ENCODE results near the gene MARVELD1.

Gene MARVELD1

DNA sequence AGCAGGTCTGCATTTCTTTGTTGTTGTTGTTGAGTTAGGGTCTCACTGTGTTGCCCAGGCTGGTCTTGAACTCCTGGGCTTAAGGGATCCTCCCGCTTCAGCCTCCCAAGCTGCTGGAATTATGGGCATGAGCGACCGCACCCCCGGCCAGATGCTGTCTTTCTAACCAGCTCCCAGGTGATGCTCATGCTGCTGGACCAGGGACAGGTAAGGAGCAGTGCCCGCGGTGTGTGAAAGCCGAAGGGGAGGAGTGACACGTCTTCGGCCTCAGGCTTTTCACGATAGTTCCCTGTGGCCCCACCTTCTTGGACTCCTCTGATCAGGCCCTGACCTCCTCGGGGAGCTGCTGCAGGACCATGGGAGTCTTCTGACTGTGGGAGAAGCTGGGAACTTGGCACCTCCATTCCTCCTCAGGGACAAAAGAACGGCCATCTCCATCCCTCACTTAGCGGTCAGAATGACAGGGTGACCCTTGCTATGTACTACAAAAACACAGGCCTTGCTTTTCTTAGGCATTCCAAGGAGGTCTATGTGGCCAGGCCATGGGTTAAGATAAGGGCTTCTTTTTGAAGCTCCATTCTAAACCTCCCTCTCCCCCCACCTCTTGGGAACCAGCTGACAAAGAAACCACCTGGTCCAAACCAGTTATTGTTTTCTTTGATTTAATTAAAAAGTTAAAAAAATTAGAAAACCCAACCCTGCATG, 52.7 kb downstream of the MARVELD1 start:
- H3K27me3 ChIP-seq (replicated peaks; ENCODE audit: control insufficient read depth, insufficient read depth, low read length) = no peaks in the 10 kb centered on the region; the same call in 1 of the 2 replicates
- TF ChIP-seq, protein P1, sequence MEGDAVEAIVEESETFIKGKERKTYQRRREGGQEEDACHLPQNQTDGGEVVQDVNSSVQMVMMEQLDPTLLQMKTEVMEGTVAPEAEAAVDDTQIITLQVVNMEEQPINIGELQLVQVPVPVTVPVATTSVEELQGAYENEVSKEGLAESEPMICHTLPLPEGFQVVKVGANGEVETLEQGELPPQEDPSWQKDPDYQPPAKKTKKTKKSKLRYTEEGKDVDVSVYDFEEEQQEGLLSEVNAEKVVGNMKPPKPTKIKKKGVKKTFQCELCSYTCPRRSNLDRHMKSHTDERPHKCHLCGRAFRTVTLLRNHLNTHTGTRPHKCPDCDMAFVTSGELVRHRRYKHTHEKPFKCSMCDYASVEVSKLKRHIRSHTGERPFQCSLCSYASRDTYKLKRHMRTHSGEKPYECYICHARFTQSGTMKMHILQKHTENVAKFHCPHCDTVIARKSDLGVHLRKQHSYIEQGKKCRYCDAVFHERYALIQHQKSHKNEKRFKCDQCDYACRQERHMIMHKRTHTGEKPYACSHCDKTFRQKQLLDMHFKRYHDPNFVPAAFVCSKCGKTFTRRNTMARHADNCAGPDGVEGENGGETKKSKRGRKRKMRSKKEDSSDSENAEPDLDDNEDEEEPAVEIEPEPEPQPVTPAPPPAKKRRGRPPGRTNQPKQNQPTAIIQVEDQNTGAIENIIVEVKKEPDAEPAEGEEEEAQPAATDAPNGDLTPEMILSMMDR (IDR thresholded peaks at IDR 0.05; ENCODE audit: insufficient read depth, low read length, poor library complexity, severe bottlenecking) = no peak
- DNase-seq (ENCODE audit: extremely low read depth, insufficient read length) = no peak
- peaks cover 7% of the 10 kb centered on the region for H3K36me3 ChIP-seq (ENCODE audit: control insufficient read depth, insufficient read depth, low read length)
- no peak overlapping the region for H3K4me3 ChIP-seq (replicated peaks; ENCODE audit: low read depth, low read length)

DNA sequence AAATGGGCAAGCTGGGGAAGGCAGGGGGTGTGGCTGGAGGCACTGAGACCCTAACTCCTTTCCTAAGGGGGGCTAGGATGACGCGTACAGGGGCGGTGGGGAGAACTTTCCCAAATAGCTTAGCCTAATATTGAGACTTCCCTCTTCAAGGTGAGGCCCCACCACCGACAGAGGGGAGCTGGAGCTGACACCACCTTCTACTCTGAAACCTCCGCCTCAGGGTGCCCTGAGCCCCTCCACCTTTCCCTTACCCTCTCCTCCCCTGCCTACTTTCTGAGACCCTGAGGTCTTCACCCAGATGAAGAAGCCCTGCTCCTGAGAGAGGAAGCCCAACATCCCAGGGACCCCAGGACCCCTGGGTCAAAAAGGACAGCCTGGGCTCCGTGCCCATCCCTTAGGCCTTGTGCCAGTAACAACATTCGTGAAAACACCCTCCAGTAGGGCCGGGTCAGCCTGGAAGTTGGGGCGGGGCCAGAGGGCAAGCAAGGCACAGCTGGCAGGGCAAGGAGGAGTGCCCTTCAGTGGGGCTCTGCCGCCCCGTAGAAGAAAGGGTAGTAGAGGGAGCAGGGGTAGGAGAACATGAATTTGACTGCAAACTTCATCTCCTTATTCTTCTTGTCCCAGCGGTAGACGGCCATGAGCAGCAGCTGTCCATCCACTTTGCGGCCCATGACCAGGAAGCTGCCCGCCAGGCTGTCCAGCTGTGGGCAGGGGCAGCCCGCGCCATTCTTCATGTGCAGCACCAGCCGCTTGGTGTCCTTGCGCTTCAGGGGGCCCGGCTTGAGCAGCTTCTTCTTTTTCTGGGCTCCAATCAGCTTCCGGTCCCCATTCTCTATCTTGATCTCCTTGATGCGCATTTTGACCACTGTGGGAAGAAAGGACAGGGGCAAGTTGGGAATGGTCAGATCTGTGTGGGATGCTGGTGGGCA, 53.7 kb downstream of the MARVELD1 start:
- Histone ChIP-seq H3K27me3 (replicated peaks; ENCODE audit: control insufficient read depth, insufficient read depth, low read length) (no peaks in the 10 kb centered on the region; the same call in 1 of the 2 replicates), H3K36me3 (ENCODE audit: control insufficient read depth, insufficient read depth, low read length) (peaks cover 6% of the 10 kb centered on the region), H3K4me3 (replicated peaks; ENCODE audit: low read depth, low read length) (no peak overlapping the region)
- DNase-seq (ENCODE audit: extremely low read depth, insufficient read length) = no peak
- TF ChIP-seq, protein P1 (IDR thresholded peaks at IDR 0.05; ENCODE audit: insufficient read depth, low read length, poor library complexity, severe bottlenecking) = no peak
